Measurements from ENCODE around the gene SEMA4G. TPM values are rescaled to one million over a fixed set of nuclear protein-coding genes. Genes with fewer than 3 reads are reported as not detected.
A peak's percentile ranks its signal among the peaks of the same experiment; 100 is the strongest.

The SEMA4G gene
- total RNA-seq, 1 donor from 2014 or later, result 20.0 TPM

GRCh38 chr10:100966887-100967286 is 2.4 kb upstream of the SEMA4G start:
- DNase-seq (ENCODE audit: low spot score in 2 of 2, unreplicated experiment in 2 of 2), result no peak
- TF ChIP-seq CTCF (IDR thresholded peaks at IDR 0.05; ENCODE audit: unreplicated experiment), result no peak
- Mint-ChIP-seq H3K27me3 (ENCODE audit: low read depth) (no peaks in the 10 kb centered on the region), H3K4me1 (peaks cover 13% of the 10 kb centered on the region), H3K27ac (no peak overlapping the region), H3K36me3 (peaks cover 7% of the 10 kb centered on the region), H3K4me3 (no peak overlapping the region), H3K9me3 (no peaks in the 10 kb centered on the region)

GRCh38 chr10:100967332-100967731 is 2.0 kb upstream of the SEMA4G start:
- TF ChIP-seq CTCF (IDR thresholded peaks at IDR 0.05; ENCODE audit: unreplicated experiment), result no peak
- Mint-ChIP-seq H3K36me3 (peaks cover 6% of the 10 kb centered on the region), H3K4me1 (peaks cover 13% of the 10 kb centered on the region), H3K27me3 (ENCODE audit: low read depth) (no peaks in the 10 kb centered on the region), H3K9me3 (no peaks in the 10 kb centered on the region), H3K4me3 (no peak overlapping the region), H3K27ac (no peak overlapping the region)
- no peak for DNase-seq (ENCODE audit: low spot score in 2 of 2, unreplicated experiment in 2 of 2)

GRCh38 chr10:100968062-100968736 is 1.1 kb upstream of the SEMA4G start:
- no peak for TF ChIP-seq CTCF (IDR thresholded peaks at IDR 0.05; ENCODE audit: unreplicated experiment)
- Mint-ChIP-seq H3K27me3 (ENCODE audit: low read depth) (no peaks in the 10 kb centered on the region), H3K27ac (no peak overlapping the region), H3K4me1 (peaks cover 13% of the 10 kb centered on the region), H3K36me3 (no peaks in the 10 kb centered on the region), H3K9me3 (no peaks in the 10 kb centered on the region), H3K4me3 (peak overlapping the region; percentile 74)
- DNase-seq (ENCODE audit: low spot score in 2 of 2, unreplicated experiment in 2 of 2), result no peak

GRCh38 chr10:100968863-100969186 is 479 bp upstream of the SEMA4G start:
- Mint-ChIP-seq H3K27ac (no peak overlapping the region), H3K36me3 (no peaks in the 10 kb centered on the region), H3K4me3 (peak overlapping the region; percentile 74), H3K9me3 (no peaks in the 10 kb centered on the region), H3K27me3 (ENCODE audit: low read depth) (no peaks in the 10 kb centered on the region), H3K4me1 (peaks cover 13% of the 10 kb centered on the region)
- TF ChIP-seq CTCF (IDR thresholded peaks at IDR 0.05; ENCODE audit: unreplicated experiment), result no peak
- no peak for DNase-seq (ENCODE audit: low spot score in 2 of 2, unreplicated experiment in 2 of 2)

- DNase-seq (ENCODE audit: low spot score in 2 of 2, unreplicated experiment in 2 of 2), result peak in 1 of 2 experiments; percentile 38
- H3K27ac Mint-ChIP-seq, result no peak overlapping the region
- H3K4me1 Mint-ChIP-seq, result peaks cover 13% of the 10 kb centered on the region
- H3K36me3 Mint-ChIP-seq, result no peaks in the 10 kb centered on the region
- peak overlapping the region; percentile 74 for H3K4me3 Mint-ChIP-seq
- H3K9me3 Mint-ChIP-seq, result no peaks in the 10 kb centered on the region
- no peaks in the 10 kb centered on the region for H3K27me3 Mint-ChIP-seq (ENCODE audit: low read depth)
- TF ChIP-seq CTCF (IDR thresholded peaks at IDR 0.05; ENCODE audit: unreplicated experiment), result no peak
These were observed 991 bp downstream of the SEMA4G start for GRCh38 chr10:100970076-100970913.
